ENCODE data around the gene MCCC1. TPM values are rescaled to one million over a fixed set of nuclear protein-coding genes. Genes with fewer than 3 reads are reported as not detected.
A peak's percentile ranks its signal among the peaks of the same experiment; 100 is the strongest.

The MCCC1 gene
- total RNA-seq, 6 experiments from 2014 or later = 15.1 to 21.2 (median 16.1) TPM

DNA sequence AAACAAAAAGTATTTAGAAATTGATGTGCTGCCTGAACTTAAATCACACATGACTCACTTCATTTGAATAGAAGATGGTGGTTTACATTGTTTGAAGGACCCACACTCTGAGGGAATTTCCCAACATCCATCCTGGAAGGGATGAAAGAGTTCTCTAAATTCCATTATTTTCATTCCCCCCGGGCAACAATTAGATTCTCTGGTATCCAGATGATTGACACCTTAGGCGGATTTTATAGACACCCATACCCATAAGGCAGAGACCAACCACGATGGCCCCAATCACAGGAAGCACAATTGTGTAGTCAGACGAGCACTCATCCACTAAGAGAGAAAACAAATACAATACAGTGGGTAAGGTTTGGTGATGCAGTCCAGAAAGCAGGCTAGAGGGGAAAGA is 24.6 kb upstream of the MCCC1 start:
- Mint-ChIP-seq H3K9me3 (peaks cover 9% of the 10 kb centered on the region), H3K4me1 (ENCODE audit: low read depth) (peaks cover 23% of the 10 kb centered on the region), H3K27ac (no peak overlapping the region), H3K36me3 (ENCODE audit: low read depth) (peaks cover 9% of the 10 kb centered on the region), H3K4me3 (no peak overlapping the region), H3K27me3 (ENCODE audit: insufficient read depth) (peaks cover 12% of the 10 kb centered on the region)
- TF ChIP-seq, protein P1, sequence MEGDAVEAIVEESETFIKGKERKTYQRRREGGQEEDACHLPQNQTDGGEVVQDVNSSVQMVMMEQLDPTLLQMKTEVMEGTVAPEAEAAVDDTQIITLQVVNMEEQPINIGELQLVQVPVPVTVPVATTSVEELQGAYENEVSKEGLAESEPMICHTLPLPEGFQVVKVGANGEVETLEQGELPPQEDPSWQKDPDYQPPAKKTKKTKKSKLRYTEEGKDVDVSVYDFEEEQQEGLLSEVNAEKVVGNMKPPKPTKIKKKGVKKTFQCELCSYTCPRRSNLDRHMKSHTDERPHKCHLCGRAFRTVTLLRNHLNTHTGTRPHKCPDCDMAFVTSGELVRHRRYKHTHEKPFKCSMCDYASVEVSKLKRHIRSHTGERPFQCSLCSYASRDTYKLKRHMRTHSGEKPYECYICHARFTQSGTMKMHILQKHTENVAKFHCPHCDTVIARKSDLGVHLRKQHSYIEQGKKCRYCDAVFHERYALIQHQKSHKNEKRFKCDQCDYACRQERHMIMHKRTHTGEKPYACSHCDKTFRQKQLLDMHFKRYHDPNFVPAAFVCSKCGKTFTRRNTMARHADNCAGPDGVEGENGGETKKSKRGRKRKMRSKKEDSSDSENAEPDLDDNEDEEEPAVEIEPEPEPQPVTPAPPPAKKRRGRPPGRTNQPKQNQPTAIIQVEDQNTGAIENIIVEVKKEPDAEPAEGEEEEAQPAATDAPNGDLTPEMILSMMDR (IDR thresholded peaks at IDR 0.05) = no peak
- no peak for DNase-seq

DNA sequence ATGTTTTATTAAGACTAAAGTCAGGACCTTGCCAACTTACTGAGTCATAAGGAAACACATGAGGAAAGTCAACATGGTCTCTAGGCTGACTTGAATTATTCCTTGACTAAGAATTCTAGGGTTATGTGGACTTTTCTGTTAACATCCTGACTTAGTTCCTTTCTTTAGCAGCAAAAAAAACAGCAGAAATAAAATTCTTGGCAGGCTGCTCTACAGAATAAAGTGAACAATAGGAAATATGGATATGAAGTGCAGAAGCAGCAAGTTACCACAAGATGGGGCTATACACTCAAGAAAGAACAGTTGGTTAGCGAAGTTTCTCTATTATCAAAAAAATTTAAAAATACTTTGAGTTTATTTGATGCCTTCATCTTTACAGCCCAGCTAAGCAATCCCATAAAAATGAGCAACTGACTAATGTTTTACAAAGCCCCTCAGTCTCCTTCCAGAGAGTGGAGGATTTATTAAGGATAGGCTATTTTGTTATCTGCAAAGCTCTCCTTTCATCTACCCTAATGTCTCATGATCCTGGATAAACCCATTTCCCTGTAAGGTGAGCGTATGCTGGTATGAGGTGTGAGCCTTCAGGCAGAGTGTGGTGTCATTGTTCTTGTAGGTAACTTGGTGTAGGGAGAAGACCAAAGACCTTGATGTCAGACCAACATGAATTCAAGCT is 23.1 kb upstream of the MCCC1 start:
- H3K27ac Mint-ChIP-seq = no peak overlapping the region
- no peaks in the 10 kb centered on the region for H3K36me3 Mint-ChIP-seq (ENCODE audit: low read depth)
- TF ChIP-seq, protein P1 (IDR thresholded peaks at IDR 0.05) = peak; percentile 95
- DNase-seq = peak; percentile 45
- peaks cover 17% of the 10 kb centered on the region for H3K27me3 Mint-ChIP-seq (ENCODE audit: insufficient read depth)
- no peak overlapping the region for H3K4me3 Mint-ChIP-seq
- no peaks in the 10 kb centered on the region for H3K9me3 Mint-ChIP-seq
- H3K4me1 Mint-ChIP-seq (ENCODE audit: low read depth) = peaks cover 23% of the 10 kb centered on the region

DNA sequence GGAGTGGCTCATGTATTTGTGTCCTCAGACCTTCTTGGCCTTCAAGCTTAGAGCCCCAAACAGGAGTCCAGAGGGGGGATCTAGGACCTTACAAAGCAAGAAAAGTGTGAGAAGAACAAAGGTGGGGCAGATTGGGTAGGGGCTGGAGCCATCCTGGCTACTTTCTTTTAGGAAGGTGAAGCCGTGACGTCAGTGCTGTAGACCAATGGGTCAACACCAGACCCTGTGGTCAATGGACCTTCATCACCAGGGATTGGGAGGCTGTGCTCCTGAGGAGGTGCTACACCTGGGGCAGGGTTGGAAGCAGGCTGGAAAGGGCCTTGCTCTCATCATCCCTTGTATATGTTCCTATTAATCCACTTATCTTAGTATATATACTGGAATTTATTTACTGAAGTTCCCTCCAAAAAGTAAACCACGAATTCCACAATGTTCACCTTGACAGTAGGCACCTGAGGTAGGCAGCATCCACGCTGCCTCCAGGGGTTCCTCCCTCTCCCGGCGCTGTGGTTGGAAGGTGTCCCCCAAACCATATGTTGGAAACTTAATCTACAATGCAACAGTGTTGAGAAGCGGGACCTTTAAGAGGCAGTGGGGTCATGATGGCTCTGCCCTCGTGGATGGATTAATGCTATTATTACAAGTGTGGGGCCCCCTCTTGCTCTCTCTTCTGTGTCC is 21.4 kb upstream of the MCCC1 start:
- H3K4me3 Mint-ChIP-seq = no peak overlapping the region
- no peak overlapping the region for H3K27ac Mint-ChIP-seq
- TF ChIP-seq, protein P1 (IDR thresholded peaks at IDR 0.05) = no peak
- H3K27me3 Mint-ChIP-seq (ENCODE audit: insufficient read depth) = peaks cover 28% of the 10 kb centered on the region
- peaks cover 23% of the 10 kb centered on the region for H3K4me1 Mint-ChIP-seq (ENCODE audit: low read depth)
- no peak for DNase-seq
- no peaks in the 10 kb centered on the region for H3K9me3 Mint-ChIP-seq
- no peaks in the 10 kb centered on the region for H3K36me3 Mint-ChIP-seq (ENCODE audit: low read depth)

DNA sequence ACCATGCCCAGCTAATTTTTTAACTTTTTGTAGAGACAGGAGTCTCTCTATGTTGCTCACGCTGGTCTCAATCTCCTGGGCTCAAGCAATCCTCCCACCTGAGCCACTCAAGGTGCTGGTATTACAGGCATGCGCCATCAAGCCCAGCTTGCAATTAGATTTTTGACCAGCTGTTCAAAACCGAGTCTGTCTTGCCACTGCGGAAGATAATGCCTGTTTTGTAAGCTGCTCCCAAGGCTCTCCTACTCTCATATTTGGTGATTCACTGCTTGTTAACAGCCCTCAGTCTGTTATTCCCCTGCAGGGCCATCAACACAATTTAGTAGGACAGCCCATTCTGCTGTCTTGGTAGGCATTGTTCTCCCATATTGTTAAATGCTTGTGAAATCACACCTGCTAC is 17.8 kb upstream of the MCCC1 start:
- H3K27ac Mint-ChIP-seq = no peak overlapping the region
- peaks cover 10% of the 10 kb centered on the region; the same call in 1 of the 2 replicates for H3K4me1 Mint-ChIP-seq (ENCODE audit: low read depth)
- no peak overlapping the region for H3K4me3 Mint-ChIP-seq
- H3K27me3 Mint-ChIP-seq (ENCODE audit: insufficient read depth) = peaks cover 42% of the 10 kb centered on the region
- TF ChIP-seq, protein P1 (IDR thresholded peaks at IDR 0.05) = no peak
- H3K9me3 Mint-ChIP-seq = no peaks in the 10 kb centered on the region
- DNase-seq = no peak
- H3K36me3 Mint-ChIP-seq (ENCODE audit: low read depth) = no peaks in the 10 kb centered on the region

DNA sequence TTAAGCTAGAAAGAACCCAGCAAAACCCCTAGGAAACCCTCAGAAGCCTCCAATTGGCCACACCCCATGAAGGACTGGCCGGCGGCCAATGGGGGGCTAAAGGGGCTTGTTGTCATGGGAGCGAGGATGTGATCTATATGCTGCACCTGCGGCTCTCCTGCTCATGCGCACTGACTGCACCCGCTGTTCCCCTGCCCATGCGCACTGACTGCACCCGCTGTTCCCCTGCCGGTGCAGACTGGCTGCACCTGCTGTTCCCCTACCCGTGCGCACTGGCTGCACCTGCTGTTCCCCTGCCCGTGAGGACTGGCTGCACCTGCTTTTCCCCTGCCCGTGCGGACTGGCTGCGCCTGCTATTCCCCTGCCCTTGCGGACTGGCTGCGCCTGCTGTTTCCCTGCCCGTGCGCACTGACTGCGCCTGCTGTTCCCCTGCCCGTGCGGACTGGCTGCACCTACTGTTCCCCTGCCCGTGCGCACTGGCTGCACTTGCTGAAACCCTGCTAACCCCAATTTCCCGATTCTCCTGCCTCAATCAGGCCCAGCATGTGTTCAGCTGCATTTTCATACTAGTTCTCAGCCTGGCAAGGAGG is 16.8 kb upstream of the MCCC1 start:
- no peaks in the 10 kb centered on the region for H3K9me3 Mint-ChIP-seq
- H3K36me3 Mint-ChIP-seq (ENCODE audit: low read depth) = no peaks in the 10 kb centered on the region
- peaks cover 4% of the 10 kb centered on the region; the same call in 1 of the 2 replicates for H3K4me1 Mint-ChIP-seq (ENCODE audit: low read depth)
- peaks cover 42% of the 10 kb centered on the region for H3K27me3 Mint-ChIP-seq (ENCODE audit: insufficient read depth)
- H3K27ac Mint-ChIP-seq = no peak overlapping the region
- TF ChIP-seq, protein P1 (IDR thresholded peaks at IDR 0.05) = no peak
- no peak for DNase-seq
- peak overlapping the region; percentile 13; the same call in 1 of the 2 replicates for H3K4me3 Mint-ChIP-seq
